SH-SY5Y (cell line): ENCODE measurements around the gene TAF1D.

ENCODE experiments used
- GATA2 ChIP-seq: IDR thresholded peaks from 2 replicates; pipeline ENCODE4 v1.6.1; 2011; ENCODE audit warnings: mild to moderate bottlenecking, low read depth, low read length
- GATA3 ChIP-seq: IDR thresholded peaks from 2 replicates; pipeline ENCODE4 v1.6.1; 2011; ENCODE audit warnings: low read depth, mild to moderate bottlenecking, low read length, moderate library complexity

DNA sequence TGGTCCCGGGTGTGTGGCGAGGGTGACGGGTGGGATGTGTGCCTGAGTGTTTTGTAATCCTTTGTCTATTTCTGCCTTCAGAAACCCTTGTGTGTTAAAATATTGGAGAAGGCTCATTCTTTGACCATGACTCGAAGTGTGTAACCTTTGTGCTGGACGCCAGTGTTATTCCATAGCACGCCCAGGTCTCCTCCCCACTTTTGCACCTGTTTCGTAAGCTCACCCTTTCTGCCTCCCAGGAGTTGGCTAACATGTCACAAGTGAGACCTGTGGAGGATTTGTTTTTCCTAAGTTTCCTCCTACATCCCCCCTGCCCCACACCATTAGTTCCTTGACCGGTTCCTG, 559 bp upstream of the TAF1D start:
- TF ChIP-seq GATA3, result no peak
- no peak for TF ChIP-seq GATA2
